ENCODE data around the gene GRHL1. TPM values are rescaled to one million over a fixed set of nuclear protein-coding genes. Genes with fewer than 3 reads are reported as not detected.

The GRHL1 gene
- total and polyA plus RNA-seq, 2 experiments from 2014 or later = 0.32 to 0.45 TPM

DNA sequence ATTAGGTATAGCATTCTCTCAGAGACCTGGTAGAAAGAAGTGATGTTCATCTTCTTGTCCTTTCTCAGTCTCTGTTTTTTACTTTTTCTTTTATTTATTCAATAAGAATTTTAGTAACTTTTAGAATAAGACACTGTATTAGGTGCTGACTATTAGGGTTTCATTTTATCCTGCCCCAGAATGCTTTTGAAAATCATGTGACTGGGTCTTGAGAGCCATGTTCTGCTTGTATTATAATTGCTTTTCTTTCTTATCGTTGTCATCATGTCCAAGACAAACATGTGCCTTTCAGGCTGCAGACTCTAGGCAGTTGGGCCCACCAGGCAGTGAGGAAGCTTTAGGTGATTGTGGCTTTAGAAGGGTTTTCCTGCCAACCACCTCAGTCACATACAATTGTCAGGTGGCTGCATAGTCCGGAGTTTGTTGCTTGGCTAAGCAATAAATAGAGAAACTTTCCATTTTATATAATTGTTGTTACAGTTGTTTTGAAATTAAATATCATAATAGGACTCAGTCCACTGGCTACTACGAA lies 15.1 kb downstream of the GRHL1 start:
- H3K4me2 ChIP-seq (ENCODE audit: unreplicated experiment) = no peak overlapping the region
- H3F3A ChIP-seq (ENCODE audit: insufficient read depth) = peaks cover 12% of the 10 kb centered on the region
- peaks cover 19% of the 10 kb centered on the region for H3K4me1 ChIP-seq (ENCODE audit: insufficient read depth)
- H3K27ac ChIP-seq = no peak overlapping the region; the same call in 1 of the 2 replicates
- WGBS, 2 experiments (ENCODE audit: low coverage in 1 of 2, low lambda C conversion rate in 2 of 2, missing lambda C conversion rate in 2 of 2) = 42 to 53% methylated on average over 3 of the region's 3 CpGs
- H3K9me3 ChIP-seq (ENCODE audit: low read depth) = no peaks in the 10 kb centered on the region
- H4K20me1 ChIP-seq (ENCODE audit: insufficient read depth) = no peaks in the 10 kb centered on the region
- DNase-seq = no peak
- peak overlapping the region; percentile 56 for H2AFZ ChIP-seq
- H3K27me3 ChIP-seq (replicated peaks; ENCODE audit: insufficient read depth) = no peaks in the 10 kb centered on the region
- in situ Hi-C loops (cut with MboI) = no loop called here
- H3K36me3 ChIP-seq (ENCODE audit: low read depth) = no peaks in the 10 kb centered on the region
- no peak overlapping the region for H3K4me3 ChIP-seq
- no peaks in the 10 kb centered on the region for H3K79me2 ChIP-seq (ENCODE audit: insufficient read depth)
- no peaks in the 10 kb centered on the region for H3K9me2 ChIP-seq (ENCODE audit: insufficient read depth)
- no peak overlapping the region for H3K9ac ChIP-seq
- TF ChIP-seq EZH2phosphoT487 (IDR thresholded peaks at IDR 0.05; ENCODE audit: insufficient read depth, low read depth) (no peak), EZH2 (IDR thresholded peaks at IDR 0.05; ENCODE audit: insufficient read depth, poor library complexity, severe bottlenecking) (no peak)

DNA sequence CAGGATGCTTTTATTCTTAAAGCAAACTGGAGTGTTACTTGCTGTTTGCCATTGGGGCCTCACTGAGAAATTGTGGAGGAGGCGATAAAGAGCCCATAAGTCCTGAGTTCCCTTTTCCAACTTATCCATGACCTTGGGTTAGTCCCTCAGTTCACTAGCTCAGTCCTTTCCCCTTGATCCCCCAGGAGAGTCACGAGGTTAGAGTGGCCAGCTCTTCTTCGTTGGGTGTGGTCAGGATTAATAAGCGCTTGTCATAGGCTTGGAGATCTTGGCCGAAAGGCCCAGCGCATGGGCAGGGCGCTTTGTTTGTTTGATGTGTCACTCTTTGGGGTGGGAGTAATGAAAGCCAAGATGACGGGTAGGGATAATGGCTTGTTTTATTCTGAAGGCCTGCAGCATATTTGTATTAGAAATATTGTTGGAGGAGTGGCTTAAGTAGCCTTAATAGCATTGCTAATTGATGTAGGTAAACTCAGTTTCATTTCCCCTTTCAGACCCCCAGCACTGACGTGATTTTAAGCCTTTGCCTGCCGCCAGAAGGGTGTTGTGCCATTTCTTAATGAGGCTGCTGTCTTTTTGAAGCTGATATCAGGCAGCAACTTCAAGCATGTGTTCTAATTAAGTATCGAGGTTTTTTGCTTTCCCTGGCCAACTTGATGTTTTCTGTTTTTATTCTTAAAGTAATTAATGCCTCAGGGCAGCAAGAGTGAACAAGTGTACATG lies 15.7 kb downstream of the GRHL1 start:
- peak; percentile 78 for DNase-seq
- WGBS, 2 experiments (ENCODE audit: low coverage in 1 of 2, low lambda C conversion rate in 2 of 2, missing lambda C conversion rate in 2 of 2) = 56 to 63% methylated on average over 11 of the region's 11 CpGs
- TF ChIP-seq EZH2 (IDR thresholded peaks at IDR 0.05; ENCODE audit: insufficient read depth, poor library complexity, severe bottlenecking) (no peak), EZH2phosphoT487 (IDR thresholded peaks at IDR 0.05; ENCODE audit: insufficient read depth, low read depth) (no peak)

DNA sequence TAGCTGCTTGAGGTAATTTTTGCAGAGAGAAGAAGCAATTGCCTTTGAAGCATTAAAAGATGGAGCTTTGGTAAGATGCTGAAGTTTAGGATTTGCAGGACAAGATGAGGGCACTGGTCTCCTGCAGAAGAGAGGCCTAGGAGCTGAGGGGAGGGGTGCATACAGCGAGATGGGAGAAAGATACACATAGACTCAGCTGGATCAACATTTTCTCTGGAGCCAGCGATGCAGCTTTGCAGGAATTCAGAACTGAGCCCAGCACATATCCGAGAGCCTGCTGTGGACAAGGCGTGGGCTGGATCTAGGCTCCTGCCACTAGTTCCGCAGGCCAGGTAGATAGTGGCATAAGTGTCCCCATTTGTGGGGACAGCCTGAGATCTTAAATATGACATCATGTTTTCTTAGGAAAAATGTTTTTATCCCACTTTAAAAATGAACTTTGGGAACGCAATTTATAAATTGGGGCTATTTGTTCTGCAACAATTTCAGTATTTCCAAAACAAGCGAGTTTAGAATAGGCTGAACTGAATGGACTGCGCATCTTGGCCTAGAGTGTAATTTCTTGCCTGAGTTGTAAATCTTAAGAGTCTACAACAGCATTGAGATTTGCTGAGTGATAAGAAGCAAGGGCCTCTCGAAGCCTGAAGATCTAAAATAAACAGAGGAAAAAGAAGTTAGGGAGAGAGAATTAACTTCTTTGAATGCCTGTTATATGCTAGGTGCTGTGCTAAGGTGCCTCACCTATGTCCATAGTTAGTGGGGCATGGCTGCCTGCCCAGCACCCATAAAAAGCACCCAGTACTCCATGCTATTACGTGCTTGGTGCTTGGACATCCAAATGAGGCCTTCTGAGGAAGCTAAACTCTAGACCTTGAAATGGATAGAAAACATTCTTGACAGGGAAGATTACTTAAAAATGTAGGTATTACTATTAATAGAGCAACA lies 17.3 kb downstream of the GRHL1 start:
- DNase-seq = no peak
- Histone ChIP-seq H3K4me2 (ENCODE audit: unreplicated experiment) (no peak overlapping the region), H4K20me1 (ENCODE audit: insufficient read depth) (no peaks in the 10 kb centered on the region), H3K79me2 (ENCODE audit: insufficient read depth) (no peaks in the 10 kb centered on the region), H3K27me3 (replicated peaks; ENCODE audit: insufficient read depth) (no peaks in the 10 kb centered on the region), H3K4me3 (no peak overlapping the region), H3K4me1 (ENCODE audit: insufficient read depth) (peaks cover 40% of the 10 kb centered on the region), H3F3A (ENCODE audit: insufficient read depth) (peaks cover 29% of the 10 kb centered on the region), H3K27ac (no peak overlapping the region), H3K9ac (no peak overlapping the region), H3K9me2 (ENCODE audit: insufficient read depth) (no peaks in the 10 kb centered on the region), H3K36me3 (ENCODE audit: low read depth) (no peaks in the 10 kb centered on the region), H3K9me3 (ENCODE audit: low read depth) (no peaks in the 10 kb centered on the region), H2AFZ (no peak overlapping the region)
- 90 to 92% methylated on average over 10 of the region's 10 CpGs for WGBS, 2 experiments (ENCODE audit: low coverage in 1 of 2, low lambda C conversion rate in 2 of 2, missing lambda C conversion rate in 2 of 2)
- in situ Hi-C loops (cut with MboI) = no loop called here
- no peak for TF ChIP-seq EZH2 (IDR thresholded peaks at IDR 0.05; ENCODE audit: insufficient read depth, poor library complexity, severe bottlenecking)

More for the DNA sequence above, 15.7 kb downstream of the GRHL1 start:
- Histone ChIP-seq H3K79me2 (ENCODE audit: insufficient read depth) (no peaks in the 10 kb centered on the region), H3K27me3 (replicated peaks; ENCODE audit: insufficient read depth) (no peaks in the 10 kb centered on the region), H3K27ac (no peak overlapping the region; the same call in 1 of the 2 replicates), H2AFZ (peak overlapping the region; percentile 56), H3K9me3 (ENCODE audit: low read depth) (no peaks in the 10 kb centered on the region), H3K36me3 (ENCODE audit: low read depth) (no peaks in the 10 kb centered on the region), H3K9ac (no peak overlapping the region), H3K9me2 (ENCODE audit: insufficient read depth) (no peaks in the 10 kb centered on the region), H4K20me1 (ENCODE audit: insufficient read depth) (no peaks in the 10 kb centered on the region), H3F3A (ENCODE audit: insufficient read depth) (peaks cover 19% of the 10 kb centered on the region), H3K4me2 (ENCODE audit: unreplicated experiment) (no peak overlapping the region), H3K4me1 (ENCODE audit: insufficient read depth) (peaks cover 25% of the 10 kb centered on the region), H3K4me3 (no peak overlapping the region)
- in situ Hi-C loops (cut with MboI) = no loop called here

Measured in GM23248 (cell line).